GM23338 (cell line): ENCODE measurements around the gene TPI1. TPM values are rescaled to one million over a fixed set of nuclear protein-coding genes. Genes with fewer than 3 reads are reported as not detected.

Source experiments
- ATAC-seq: fragments of 200-7000 bp; cut with Tn5 transposase; 3 replicates; pipeline ENCODE4 v1.9.1; 2020
- DNase-seq: peaks from one replicate; pipeline ENCODE4 v3.0.0-alpha.2; 2015; ENCODE audit warnings: low spot score
- H2AFZ ChIP-seq: fragments of 200-600 bp; sonication (generic); 2 replicates; pipeline ENCODE4 v1.8.0; 2016; ENCODE audit warnings: antibody characterized with exemption, mild to moderate bottlenecking, moderate library complexity
- H3F3A ChIP-seq: fragments of 200-600 bp; sonication (generic); replicated peaks from 2 replicates; pipeline ENCODE4 v1.8.0; 2017; ENCODE audit warnings: antibody characterized with exemption, mixed run types, low read depth
- H3K27ac ChIP-seq: fragments of 200-600 bp; sonication (generic); 2 replicates; pipeline ENCODE4 v1.6.1; 2016; ENCODE audit warnings: low read depth
- H3K27me3 ChIP-seq: fragments of 200-600 bp; sonication (generic); 2 replicates; pipeline ENCODE4 v1.8.0; 2016; ENCODE audit warnings: mild to moderate bottlenecking, mixed run types, moderate library complexity; ENCODE audit not compliant: insufficient read depth
- H3K36me3 ChIP-seq: fragments of 200-600 bp; sonication (generic); 2 replicates; pipeline ENCODE4 v1.8.0; 2016; ENCODE audit warnings: mild to moderate bottlenecking; ENCODE audit not compliant: insufficient read depth
- H3K4me1 ChIP-seq: fragments of 200-600 bp; sonication (generic); 2 replicates; pipeline ENCODE4 v1.8.0; 2016; ENCODE audit warnings: mild to moderate bottlenecking, moderate library complexity; ENCODE audit not compliant: insufficient read depth
- H3K4me2 ChIP-seq: fragments of 200-600 bp; sonication (generic); 2 replicates; pipeline ENCODE4 v1.7.1; 2017; ENCODE audit warnings: mixed run types
- H3K4me3 ChIP-seq: fragments of 200-600 bp; sonication (generic); 2 replicates; pipeline ENCODE4 v1.6.1; 2016; ENCODE audit warnings: mixed run types
- H3K79me2 ChIP-seq: fragments of 200-600 bp; sonication (generic); replicated peaks from 2 replicates; pipeline ENCODE4 v1.8.0; 2017; ENCODE audit warnings: mild to moderate bottlenecking; ENCODE audit not compliant: insufficient read depth
- H3K9me2 ChIP-seq: fragments of 200-600 bp; sonication (generic); 2 replicates; pipeline ENCODE4 v1.8.0; 2017; ENCODE audit not compliant: insufficient read depth
- H4K20me1 ChIP-seq: fragments of 200-600 bp; sonication (generic); replicated peaks from 2 replicates; pipeline ENCODE4 v1.8.0; 2017; ENCODE audit warnings: mild to moderate bottlenecking; ENCODE audit not compliant: insufficient read depth
- H3K27ac Mint-ChIP-seq: 2 replicates; pipeline ENCODE4 v1.8.0; 2020; ENCODE audit warnings: inconsistent platforms, mild to moderate bottlenecking, moderate library complexity, mixed read lengths
- H3K27me3 Mint-ChIP-seq: 3 replicates; pipeline ENCODE4 v1.8.0; 2022; ENCODE audit warnings: low read depth, mild to moderate bottlenecking, moderate library complexity, mixed read lengths, inconsistent platforms; ENCODE audit not compliant: insufficient read depth, poor library complexity
- H3K36me3 Mint-ChIP-seq: 3 replicates; pipeline ENCODE4 v1.8.0; 2021; ENCODE audit warnings: low read depth, mild to moderate bottlenecking, inconsistent platforms, moderate library complexity, mixed read lengths
- H3K4me1 Mint-ChIP-seq: 3 replicates; pipeline ENCODE4 v1.8.0; 2020; ENCODE audit warnings: mild to moderate bottlenecking, inconsistent platforms, mixed read lengths
- H3K4me3 Mint-ChIP-seq: 3 replicates; pipeline ENCODE4 v1.8.0; 2021; ENCODE audit warnings: moderate library complexity, mild to moderate bottlenecking, inconsistent platforms, mixed read lengths
- H3K9me3 Mint-ChIP-seq: 3 replicates; pipeline ENCODE4 v1.8.0; 2020; ENCODE audit warnings: moderate library complexity, mild to moderate bottlenecking, inconsistent platforms, mixed read lengths
- CREB1 ChIP-seq: fragments of 250-450 bp; sonication (Bioruptor Pico); IDR thresholded peaks from 2 replicates; pipeline ENCODE4 v1.5.0; 2020; ENCODE audit warnings: low read depth, mild to moderate bottlenecking, moderate library complexity
- CTCF ChIP-seq, 2 experiments: fragments of 200-600 bp in 1 of 2; sonication (generic) in 1 of 2; conservative IDR thresholded peaks; 2 replicates each; pipeline versions ENCODE4 v1.5.1 to v1.6.1; 2016 to 2017; ENCODE audit warnings: antibody characterized with exemption in 2 of 2, low read depth in 2 of 2, mild to moderate bottlenecking in 2 of 2, moderate library complexity in 1 of 2
- ETS1 ChIP-seq: IDR thresholded peaks from 2 replicates; pipeline ENCODE4 v1.6.1; 2016; ENCODE audit warnings: antibody characterized with exemption
- EZH2 ChIP-seq: fragments of 200-600 bp; sonication (generic); IDR thresholded peaks from one replicate; pipeline ENCODE4 v1.8.0; 2017; ENCODE audit warnings: antibody characterized with exemption, mild to moderate bottlenecking, low read depth; ENCODE audit not compliant: unreplicated experiment
- EZH2phosphoT487 ChIP-seq: fragments of 200-600 bp; sonication (generic); IDR thresholded peaks from one replicate; pipeline ENCODE4 v1.8.1; 2018; ENCODE audit warnings: antibody characterized with exemption; ENCODE audit not compliant: unreplicated experiment
- JUNB ChIP-seq: IDR thresholded peaks from one replicate; pipeline ENCODE4 v1.6.1; 2016; ENCODE audit warnings: antibody characterized with exemption; ENCODE audit not compliant: unreplicated experiment
- NANOG ChIP-seq: IDR thresholded peaks from 2 replicates; pipeline ENCODE4 v1.6.1; 2016; ENCODE audit warnings: antibody characterized with exemption, borderline replicate concordance
- POLR2AphosphoS5 ChIP-seq: IDR thresholded peaks from 2 replicates; pipeline ENCODE4 v1.6.1; 2016; ENCODE audit warnings: antibody characterized with exemption, low read depth
- REST ChIP-seq: IDR thresholded peaks from one replicate; pipeline ENCODE4 v1.6.1; 2018; ENCODE audit warnings: antibody characterized with exemption; ENCODE audit not compliant: unreplicated experiment
- STAT1 ChIP-seq: IDR thresholded peaks from one replicate; pipeline ENCODE4 v1.6.1; 2016; ENCODE audit warnings: antibody characterized with exemption; ENCODE audit not compliant: unreplicated experiment
- ZNF114 ChIP-seq: fragments of 250-450 bp; sonication (Bioruptor Pico); IDR thresholded peaks from 2 replicates; pipeline ENCODE4 v1.5.0; 2020; ENCODE audit warnings: mild to moderate bottlenecking, moderate library complexity
- ZNF331 ChIP-seq: fragments of 250-450 bp; sonication (Bioruptor Pico); IDR thresholded peaks from 2 replicates; pipeline ENCODE4 v1.5.0; 2020; ENCODE audit warnings: low read depth, mild to moderate bottlenecking, moderate library complexity
- polyA plus RNA-seq: library from polyadenylated mRNA; unstranded; fragments of >200 nt; fragmentation: Nextera tagmentation; extraction: Ambion mirVana; gene quantifications from 2 replicates; pipeline ENCODE4 v1.2.1, GENCODE V29; 2016
- total RNA-seq: library from RNA; depleted of rRNA; stranded (reverse); fragments of >200 nt; shearing (Covaris generic); gene quantifications from 2 replicates; pipeline ENCODE4 v1.2.3, GENCODE V29; 2014
- TF ChIP-seq, protein P1 (sequence below): fragments of 250-450 bp; sonication (Bioruptor Pico); IDR thresholded peaks from 2 replicates; pipeline ENCODE4 v1.5.0; 2020; ENCODE audit warnings: mild to moderate bottlenecking, moderate library complexity

Gene TPI1
- total and polyA plus RNA-seq, 2 experiments from 2014 or later, result 737 to 822 TPM

DNA sequence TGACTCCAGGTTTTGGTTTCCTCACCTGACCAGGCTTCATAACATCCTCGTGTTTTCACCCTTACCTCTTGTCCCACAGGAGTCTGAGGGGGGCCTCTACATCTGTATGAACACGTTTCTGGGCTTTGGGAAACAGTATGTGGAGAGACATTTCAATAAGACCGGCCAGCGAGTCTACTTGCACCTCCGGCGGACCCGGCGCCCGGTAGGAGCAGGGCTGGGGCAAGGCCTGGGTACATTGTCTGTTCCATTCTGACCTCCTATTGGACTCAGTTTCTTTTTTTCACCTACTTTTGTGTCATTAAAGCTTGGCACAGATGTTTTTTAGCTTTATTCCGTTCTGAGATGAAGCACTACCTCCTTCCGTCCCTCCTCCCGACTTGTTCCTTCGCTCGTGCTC lies 12.0 kb upstream of the TPI1 start:
- Mint-ChIP-seq H3K4me1 (peaks cover 13% of the 10 kb centered on the region), H3K27me3 (peaks cover 19% of the 10 kb centered on the region)

More for the DNA sequence above, 12.0 kb upstream of the TPI1 start:
- Histone ChIP-seq H3K27ac (no peak overlapping the region), H4K20me1 (peaks cover 4% of the 10 kb centered on the region; the same call in 1 of the 2 replicates), H3K36me3 (peaks cover 19% of the 10 kb centered on the region), H3F3A (peaks cover 11% of the 10 kb centered on the region; the same call in 1 of the 2 replicates), H2AFZ (no peak overlapping the region), H3K9me2 (no peaks in the 10 kb centered on the region), H3K27me3 (no peaks in the 10 kb centered on the region), H3K4me3 (no peak overlapping the region), H3K4me2 (no peak overlapping the region), H3K4me1 (peaks cover 16% of the 10 kb centered on the region), H3K79me2 (peaks cover 32% of the 10 kb centered on the region)
- no peaks in the 10 kb centered on the region for H3K9me3 Mint-ChIP-seq
- TF ChIP-seq NANOG, result no peak
- TF ChIP-seq ZNF331, result no peak
- TF ChIP-seq ZNF114 (CRISPR knock-in tag), result no peak
- TF ChIP-seq STAT1, result no peak
- TF ChIP-seq REST, result no peak
- TF ChIP-seq EZH2, result no peak
- no peak for TF ChIP-seq ETS1
- TF ChIP-seq, protein P1, sequence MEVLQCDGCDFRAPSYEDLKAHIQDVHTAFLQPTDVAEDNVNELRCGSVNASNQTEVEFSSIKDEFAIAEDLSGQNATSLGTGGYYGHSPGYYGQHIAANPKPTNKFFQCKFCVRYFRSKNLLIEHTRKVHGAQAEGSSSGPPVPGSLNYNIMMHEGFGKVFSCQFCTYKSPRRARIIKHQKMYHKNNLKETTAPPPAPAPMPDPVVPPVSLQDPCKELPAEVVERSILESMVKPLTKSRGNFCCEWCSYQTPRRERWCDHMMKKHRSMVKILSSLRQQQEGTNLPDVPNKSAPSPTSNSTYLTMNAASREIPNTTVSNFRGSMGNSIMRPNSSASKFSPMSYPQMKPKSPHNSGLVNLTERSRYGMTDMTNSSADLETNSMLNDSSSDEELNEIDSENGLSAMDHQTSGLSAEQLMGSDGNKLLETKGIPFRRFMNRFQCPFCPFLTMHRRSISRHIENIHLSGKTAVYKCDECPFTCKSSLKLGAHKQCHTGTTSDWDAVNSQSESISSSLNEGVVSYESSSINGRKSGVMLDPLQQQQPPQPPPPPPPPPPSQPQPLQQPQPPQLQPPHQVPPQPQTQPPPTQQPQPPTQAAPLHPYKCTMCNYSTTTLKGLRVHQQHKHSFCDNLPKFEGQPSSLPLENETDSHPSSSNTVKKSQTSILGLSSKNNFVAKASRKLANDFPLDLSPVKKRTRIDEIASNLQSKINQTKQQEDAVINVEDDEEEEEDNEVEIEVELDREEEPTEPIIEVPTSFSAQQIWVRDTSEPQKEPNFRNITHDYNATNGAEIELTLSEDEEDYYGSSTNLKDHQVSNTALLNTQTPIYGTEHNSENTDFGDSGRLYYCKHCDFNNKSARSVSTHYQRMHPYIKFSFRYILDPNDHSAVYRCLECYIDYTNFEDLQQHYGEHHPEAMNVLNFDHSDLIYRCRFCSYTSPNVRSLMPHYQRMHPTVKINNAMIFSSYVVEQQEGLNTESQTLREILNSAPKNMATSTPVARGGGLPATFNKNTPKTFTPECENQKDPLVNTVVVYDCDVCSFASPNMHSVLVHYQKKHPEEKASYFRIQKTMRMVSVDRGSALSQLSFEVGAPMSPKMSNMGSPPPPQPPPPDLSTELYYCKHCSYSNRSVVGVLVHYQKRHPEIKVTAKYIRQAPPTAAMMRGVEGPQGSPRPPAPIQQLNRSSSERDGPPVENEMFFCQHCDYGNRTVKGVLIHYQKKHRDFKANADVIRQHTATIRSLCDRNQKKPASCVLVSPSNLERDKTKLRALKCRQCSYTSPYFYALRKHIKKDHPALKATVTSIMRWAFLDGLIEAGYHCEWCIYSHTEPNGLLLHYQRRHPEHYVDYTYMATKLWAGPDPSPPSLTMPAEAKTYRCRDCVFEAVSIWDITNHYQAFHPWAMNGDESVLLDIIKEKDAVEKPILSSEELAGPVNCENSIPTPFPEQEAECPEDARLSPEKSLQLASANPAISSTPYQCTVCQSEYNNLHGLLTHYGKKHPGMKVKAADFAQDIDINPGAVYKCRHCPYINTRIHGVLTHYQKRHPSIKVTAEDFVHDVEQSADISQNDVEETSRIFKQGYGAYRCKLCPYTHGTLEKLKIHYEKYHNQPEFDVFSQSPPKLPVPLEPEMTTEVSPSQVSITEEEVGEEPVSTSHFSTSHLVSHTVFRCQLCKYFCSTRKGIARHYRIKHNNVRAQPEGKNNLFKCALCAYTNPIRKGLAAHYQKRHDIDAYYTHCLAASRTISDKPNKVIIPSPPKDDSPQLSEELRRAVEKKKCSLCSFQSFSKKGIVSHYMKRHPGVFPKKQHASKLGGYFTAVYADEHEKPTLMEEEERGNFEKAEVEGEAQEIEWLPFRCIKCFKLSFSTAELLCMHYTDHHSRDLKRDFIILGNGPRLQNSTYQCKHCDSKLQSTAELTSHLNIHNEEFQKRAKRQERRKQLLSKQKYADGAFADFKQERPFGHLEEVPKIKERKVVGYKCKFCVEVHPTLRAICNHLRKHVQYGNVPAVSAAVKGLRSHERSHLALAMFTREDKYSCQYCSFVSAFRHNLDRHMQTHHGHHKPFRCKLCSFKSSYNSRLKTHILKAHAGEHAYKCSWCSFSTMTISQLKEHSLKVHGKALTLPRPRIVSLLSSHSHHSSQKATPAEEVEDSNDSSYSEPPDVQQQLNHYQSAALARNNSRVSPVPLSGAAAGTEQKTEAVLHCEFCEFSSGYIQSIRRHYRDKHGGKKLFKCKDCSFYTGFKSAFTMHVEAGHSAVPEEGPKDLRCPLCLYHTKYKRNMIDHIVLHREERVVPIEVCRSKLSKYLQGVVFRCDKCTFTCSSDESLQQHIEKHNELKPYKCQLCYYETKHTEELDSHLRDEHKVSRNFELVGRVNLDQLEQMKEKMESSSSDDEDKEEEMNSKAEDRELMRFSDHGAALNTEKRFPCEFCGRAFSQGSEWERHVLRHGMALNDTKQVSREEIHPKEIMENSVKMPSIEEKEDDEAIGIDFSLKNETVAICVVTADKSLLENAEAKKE (CRISPR knock-in tag), result no peak
- TF ChIP-seq JUNB, result no peak
- TF ChIP-seq POLR2AphosphoS5, result no peak
- TF ChIP-seq EZH2phosphoT487, result no peak
- TF ChIP-seq CTCF (conservative IDR thresholded peaks at IDR 0.05; ENCODE audit: low read depth in 2 of 2), result no peak
- TF ChIP-seq CREB1, result no peak
- DNase-seq, result no peak
- H3K4me3 Mint-ChIP-seq, result no peak overlapping the region
- H3K36me3 Mint-ChIP-seq, result peaks cover 53% of the 10 kb centered on the region
- H3K27ac Mint-ChIP-seq, result no peak overlapping the region; the same call in 1 of the 2 replicates
- no peak for ATAC-seq
